ENCODE results near the gene TEKTIP1. TPM values are rescaled to one million over a fixed set of nuclear protein-coding genes. Genes with fewer than 3 reads are reported as not detected.

Gene TEKTIP1
- total and polyA plus RNA-seq, 9 of the 15 experiments (the other 6 are each of a cell fraction or from before 2014, with no cell fraction given): 0.66 TPM; not detected in 8

- TF ChIP-seq JUN (IDR thresholded peaks at IDR 0.05; ENCODE audit: borderline replicate concordance, low read depth, low read length) (peak; percentile 74; the same call in 1 of the 2 replicates), JUN (CRISPR knock-in tag; IDR thresholded peaks at IDR 0.05; ENCODE audit: borderline replicate concordance) (peak; percentile 93; the same call in 1 of the 2 replicates), YBX1 (IDR thresholded peaks at IDR 0.05) (no peak), ZNF511 (CRISPR knock-in tag; IDR thresholded peaks at IDR 0.05) (peak; percentile 97), DACH1 (IDR thresholded peaks at IDR 0.05; ENCODE audit: partially characterized antibody) (peak; percentile 31), TFAM (CRISPR knock-in tag; conservative IDR thresholded peaks at IDR 0.05) (no peak), EP400 (IDR thresholded peaks at IDR 0.05) (peak; percentile 97), ZNF431 (CRISPR knock-in tag; IDR thresholded peaks at IDR 0.05) (peak; percentile 93), MEF2A (IDR thresholded peaks at IDR 0.05; ENCODE audit: control insufficient read depth, low read depth, low read length) (no peak), SNRNP70 (optimal IDR thresholded peaks at IDR 0.05; ENCODE audit: low read depth, low read length) (no peak), ARID4B (CRISPR knock-in tag; IDR thresholded peaks at IDR 0.05) (peak; percentile 65), SMAD1 (IDR thresholded peaks at IDR 0.05; ENCODE audit: low read depth, low read length, partially characterized antibody) (no peak), TAF9B (IDR thresholded peaks at IDR 0.05; ENCODE audit: partially characterized antibody) (no peak)
- TF ChIP-seq, protein P1, sequence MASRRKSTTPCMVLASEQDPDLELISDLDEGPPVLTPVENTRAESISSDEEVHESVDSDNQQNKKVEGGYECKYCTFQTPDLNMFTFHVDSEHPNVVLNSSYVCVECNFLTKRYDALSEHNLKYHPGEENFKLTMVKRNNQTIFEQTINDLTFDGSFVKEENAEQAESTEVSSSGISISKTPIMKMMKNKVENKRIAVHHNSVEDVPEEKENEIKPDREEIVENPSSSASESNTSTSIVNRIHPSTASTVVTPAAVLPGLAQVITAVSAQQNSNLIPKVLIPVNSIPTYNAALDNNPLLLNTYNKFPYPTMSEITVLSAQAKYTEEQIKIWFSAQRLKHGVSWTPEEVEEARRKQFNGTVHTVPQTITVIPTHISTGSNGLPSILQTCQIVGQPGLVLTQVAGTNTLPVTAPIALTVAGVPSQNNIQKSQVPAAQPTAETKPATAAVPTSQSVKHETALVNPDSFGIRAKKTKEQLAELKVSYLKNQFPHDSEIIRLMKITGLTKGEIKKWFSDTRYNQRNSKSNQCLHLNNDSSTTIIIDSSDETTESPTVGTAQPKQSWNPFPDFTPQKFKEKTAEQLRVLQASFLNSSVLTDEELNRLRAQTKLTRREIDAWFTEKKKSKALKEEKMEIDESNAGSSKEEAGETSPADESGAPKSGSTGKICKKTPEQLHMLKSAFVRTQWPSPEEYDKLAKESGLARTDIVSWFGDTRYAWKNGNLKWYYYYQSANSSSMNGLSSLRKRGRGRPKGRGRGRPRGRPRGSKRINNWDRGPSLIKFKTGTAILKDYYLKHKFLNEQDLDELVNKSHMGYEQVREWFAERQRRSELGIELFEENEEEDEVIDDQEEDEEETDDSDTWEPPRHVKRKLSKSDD (conservative IDR thresholded peaks at IDR 0.05; ENCODE audit: low read length): no peak
- TF ChIP-seq, protein P2, sequence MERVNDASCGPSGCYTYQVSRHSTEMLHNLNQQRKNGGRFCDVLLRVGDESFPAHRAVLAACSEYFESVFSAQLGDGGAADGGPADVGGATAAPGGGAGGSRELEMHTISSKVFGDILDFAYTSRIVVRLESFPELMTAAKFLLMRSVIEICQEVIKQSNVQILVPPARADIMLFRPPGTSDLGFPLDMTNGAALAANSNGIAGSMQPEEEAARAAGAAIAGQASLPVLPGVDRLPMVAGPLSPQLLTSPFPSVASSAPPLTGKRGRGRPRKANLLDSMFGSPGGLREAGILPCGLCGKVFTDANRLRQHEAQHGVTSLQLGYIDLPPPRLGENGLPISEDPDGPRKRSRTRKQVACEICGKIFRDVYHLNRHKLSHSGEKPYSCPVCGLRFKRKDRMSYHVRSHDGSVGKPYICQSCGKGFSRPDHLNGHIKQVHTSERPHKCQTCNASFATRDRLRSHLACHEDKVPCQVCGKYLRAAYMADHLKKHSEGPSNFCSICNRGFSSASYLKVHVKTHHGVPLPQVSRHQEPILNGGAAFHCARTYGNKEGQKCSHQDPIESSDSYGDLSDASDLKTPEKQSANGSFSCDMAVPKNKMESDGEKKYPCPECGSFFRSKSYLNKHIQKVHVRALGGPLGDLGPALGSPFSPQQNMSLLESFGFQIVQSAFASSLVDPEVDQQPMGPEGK (CRISPR knock-in tag; IDR thresholded peaks at IDR 0.05; ENCODE audit: borderline replicate concordance): no peak
These were observed 18.5 kb upstream of the TEKTIP1 start (continued) for GRCh38 chr19:3520166-3521103.

Measured in K562 (cell line).